GM18505 (cell line): Measurements from ENCODE around the gene ERG.

Source experiments
- ATAC-seq: cut with Tn5 transposase; IDR thresholded peaks from one replicate; pipeline ENCODE4 v1.9.1; 2021; ENCODE audit not compliant: unreplicated experiment
- POLR2A ChIP-seq: IDR thresholded peaks from 4 replicates; pipeline ENCODE4 v1.6.1; 2011; ENCODE audit warnings: borderline replicate concordance; ENCODE audit not compliant: insufficient read depth, insufficient read length; ENCODE audit errors: extremely low read depth

Gene ERG

DNA sequence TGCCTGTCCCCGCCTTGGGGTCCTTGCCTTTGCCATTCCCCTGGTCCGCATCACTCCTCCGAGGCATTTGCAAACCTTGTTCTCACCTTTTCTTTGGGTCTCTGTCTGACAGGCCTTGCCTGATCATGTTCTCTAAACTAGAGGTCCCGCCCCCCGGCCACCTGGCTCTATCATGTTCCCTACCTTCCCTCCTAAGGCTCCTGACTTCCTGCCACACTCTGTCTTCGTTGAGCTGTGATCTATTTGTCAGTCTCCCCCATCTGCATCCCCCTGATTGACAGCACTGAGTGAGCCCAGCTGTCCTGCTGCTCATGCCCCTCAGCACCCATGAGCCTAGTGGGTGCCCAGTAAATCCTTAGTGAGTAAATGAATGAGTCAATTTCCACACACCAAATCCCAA lies 22.8 kb downstream of the ERG start:
- no peak for ATAC-seq
- no peak for TF ChIP-seq POLR2A

DNA sequence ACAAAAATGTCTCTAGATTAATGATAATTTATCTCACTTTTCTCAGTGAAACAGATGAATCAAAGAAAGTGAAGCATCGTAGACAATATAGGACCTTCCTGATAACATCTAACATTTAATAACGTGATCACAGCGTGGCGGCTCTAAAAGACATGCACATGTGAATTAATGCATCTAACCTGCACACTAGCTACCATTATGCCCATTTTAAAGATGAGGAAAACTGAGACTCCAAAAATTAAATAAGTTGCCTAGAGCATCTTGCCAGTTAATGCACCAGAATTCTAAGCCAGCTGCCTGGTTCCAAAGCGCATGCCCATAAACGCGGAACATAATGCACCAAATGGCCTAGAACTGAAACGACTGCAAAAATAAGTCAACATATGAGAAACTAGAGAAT lies 23.5 kb downstream of the ERG start:
- ATAC-seq = no peak
- TF ChIP-seq POLR2A = no peak

DNA sequence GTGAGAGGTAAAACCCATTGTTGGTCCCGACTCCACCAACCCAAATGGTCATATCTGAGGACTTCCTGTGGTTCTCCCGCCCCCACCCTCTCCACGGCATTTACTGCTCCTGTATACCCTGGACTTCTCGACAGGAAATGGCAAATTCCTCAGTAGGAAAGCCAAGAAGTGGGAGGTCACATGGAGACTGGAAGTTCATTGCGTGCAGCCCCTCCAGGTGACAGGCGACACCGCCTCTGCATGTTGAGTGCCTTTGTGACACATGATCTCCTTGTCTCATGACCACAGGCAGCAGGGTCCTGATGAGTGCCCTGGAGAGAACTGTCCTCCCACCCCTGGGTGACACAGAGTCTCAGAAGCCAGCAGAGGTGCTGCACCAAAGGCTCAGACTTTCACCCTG lies 24.2 kb downstream of the ERG start:
- no peak for ATAC-seq
- no peak for TF ChIP-seq POLR2A

DNA sequence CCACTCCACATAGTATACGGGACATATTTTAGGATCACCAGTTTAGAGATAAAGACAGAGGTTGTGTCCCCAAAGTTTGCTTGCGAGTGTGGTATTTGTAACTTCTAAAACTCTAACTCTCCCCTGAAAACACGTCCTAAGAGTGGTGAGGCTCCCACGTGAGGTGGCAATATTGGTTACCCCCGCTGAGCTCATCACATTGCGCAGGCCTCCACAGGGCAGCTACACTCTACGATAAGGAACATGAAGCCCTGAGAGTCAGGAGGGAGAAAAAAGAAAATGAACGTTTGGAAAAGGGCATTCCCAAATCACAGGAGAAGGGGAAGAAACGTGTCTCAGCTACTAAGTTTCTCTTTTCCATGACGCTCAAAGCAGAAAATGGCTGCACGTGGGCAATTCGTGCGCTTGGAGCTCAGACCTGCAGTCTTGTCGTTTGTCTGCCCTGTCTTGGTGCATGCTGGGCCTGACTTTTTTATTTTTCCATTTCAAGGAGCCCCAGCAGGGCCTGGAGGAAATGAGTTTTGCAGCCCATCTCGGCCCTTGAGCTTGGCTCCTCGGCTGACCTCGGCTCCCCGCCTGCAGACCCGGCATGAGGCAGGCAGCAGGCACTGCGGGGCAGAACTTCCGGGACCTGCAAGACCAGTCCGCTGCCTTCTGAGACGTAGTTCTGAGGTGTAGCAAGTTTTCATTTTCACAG lies 25.7 kb downstream of the ERG start:
- no peak for ATAC-seq
- no peak for TF ChIP-seq POLR2A

DNA sequence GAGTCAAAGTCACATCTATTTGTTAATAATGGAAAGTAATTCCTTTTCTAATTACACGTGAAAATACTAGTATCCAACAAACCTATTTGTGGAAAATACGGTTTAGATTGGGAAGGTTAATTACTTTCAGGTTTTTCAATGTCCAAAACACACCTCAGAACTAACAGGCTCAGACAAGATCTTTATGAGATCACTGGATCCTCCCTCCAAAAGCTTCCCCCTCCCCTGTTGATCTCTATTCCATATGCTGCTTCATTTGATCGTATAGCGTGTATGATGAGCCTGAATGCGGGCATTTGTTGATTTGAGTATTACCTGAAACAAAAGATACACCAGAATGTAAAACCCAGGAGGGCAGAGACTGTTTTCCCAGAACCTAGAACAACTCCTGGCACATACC lies 26.5 kb downstream of the ERG start:
- ATAC-seq = no peak
- no peak for TF ChIP-seq POLR2A

DNA sequence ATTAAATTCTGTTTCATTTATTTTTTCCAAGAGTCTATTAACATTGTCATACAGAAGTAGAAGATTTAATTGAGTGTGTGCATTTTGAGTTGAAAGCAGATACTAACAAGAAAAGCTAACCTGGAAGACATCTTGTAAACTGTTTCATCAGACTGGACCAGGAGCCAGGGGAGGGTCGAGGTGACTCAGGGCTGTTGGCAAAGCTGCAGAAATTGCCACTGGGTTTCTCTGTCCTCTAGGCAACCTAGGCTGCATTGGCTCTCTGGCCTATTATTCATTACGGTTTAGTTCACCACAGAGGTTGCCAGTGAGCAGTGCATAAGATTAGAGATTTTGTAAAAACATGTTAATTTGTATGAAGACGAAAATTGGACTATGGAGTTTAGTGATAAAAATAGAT lies 27.5 kb downstream of the ERG start:
- ATAC-seq = no peak
- no peak for TF ChIP-seq POLR2A

DNA sequence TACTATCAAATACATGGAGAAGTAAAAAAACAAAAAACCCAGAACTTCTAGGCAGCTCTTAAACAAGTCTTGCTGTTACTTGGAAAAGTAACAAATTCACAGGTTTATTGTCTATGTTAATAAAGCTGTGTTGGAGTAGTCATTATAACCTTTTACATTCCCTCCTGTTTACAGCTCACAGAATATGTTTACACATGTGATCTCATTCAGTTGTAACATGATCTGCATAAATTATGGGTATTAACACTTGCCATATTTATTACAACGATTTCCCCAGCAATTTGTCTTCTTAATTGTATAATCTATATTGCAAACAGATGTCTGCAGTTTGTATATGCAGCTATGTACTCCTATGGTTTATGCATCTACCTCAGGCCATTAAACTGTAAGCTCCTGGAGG lies 28.6 kb downstream of the ERG start:
- no peak for TF ChIP-seq POLR2A
- ATAC-seq = no peak

DNA sequence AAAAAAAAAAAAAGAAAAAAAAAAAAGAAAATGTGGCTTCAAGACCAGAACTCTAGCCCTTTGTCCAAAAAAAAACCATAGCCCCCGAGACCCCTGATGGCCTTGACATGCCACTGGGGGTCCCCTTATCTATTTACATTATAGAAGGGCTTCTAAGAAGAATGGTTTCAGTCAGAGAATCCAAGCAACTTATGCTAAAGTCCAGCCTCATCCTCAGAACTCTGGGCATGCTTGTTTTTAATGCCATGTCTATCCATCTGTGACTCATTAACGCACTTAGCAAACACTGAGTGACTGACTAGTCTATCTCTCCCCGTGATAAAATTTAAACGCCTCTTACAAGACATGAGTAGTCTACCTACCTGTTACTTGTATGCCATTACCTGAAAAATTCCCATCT lies 29.3 kb downstream of the ERG start:
- no peak for TF ChIP-seq POLR2A
- ATAC-seq = no peak

DNA sequence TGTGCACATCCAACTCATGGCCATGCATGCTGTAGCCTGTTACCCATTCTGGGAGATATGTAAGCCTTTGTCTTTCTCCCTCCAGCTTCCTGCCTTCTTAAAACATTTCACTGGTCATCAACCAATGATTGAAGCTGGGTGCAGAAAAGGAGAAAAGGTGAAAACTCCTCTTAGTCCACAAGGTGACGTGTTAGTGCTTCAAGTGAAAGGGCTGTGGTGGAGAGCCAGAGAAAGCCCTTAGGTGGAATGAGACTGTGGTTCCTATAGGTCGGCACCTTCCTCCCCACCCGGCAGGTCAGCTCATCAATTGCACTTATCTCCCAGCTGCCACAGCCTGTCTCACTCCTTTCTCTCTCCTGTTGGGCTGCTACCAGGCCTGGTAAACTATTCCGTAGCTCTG lies 30.4 kb downstream of the ERG start:
- no peak for ATAC-seq
- no peak for TF ChIP-seq POLR2A

DNA sequence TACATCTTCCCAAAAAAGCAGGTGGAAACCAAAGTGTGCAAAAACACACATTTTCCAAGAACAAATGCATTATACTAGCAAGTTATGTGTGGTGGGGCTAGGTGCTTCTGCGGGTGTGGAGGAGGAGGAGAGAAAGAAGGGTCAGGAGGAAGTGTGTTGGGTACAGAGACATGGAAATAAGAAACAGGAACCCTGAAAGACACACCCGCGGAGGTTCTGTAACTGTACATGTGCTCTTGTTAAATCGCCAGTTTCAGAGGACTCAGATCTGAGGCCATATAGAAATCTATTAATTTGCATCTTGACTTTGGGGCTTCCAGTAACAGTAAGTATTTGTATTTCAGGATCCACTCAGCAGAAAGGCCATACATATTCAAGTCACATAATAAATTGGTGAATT lies 30.9 kb downstream of the ERG start:
- no peak for ATAC-seq
- TF ChIP-seq POLR2A = no peak

DNA sequence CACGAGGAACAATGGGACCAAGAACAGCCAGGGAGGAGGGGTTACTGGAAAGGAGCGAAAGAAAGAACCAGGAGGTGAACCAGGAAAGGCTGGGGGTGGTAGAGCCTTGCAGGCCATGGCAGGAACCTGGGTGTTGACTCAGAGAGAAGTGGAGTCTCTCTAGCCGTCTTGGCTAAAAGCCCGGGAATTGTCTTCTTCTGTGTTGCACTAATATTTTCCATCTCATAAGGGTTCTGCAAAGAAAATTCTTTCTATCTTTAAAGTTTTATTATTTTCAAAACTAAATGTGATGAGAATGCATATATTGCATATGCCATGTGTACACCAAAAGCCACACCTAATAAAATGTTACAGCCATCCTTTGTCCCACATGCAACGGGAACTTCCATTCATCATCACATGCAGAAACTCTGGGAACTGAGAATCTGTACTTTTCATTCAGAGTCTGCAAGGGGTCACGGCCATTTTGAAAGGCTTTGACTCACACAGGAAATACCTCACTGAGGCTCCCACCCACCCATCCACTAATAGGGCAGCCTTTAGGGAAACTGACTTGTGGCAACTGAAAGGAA lies 38.0 kb downstream of the ERG start:
- no peak for TF ChIP-seq POLR2A
- ATAC-seq = no peak

DNA sequence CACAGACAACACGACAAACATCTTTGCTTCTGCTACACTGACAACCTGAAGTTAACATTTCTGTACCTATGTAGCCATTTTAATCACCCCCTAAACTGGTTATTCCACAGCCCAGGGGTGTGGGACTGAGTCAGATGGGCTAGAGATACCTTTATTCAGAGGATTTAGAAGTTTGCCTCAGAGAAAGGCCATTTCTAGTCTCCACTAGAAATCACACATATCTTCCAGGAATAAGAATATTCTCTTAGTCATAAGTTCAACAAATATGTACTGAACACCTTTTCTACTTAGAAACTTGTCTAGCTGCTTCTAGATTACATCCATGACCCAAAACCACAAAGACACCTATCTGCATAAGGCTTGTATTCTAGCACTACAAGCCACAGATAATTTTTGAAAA lies 38.8 kb downstream of the ERG start:
- TF ChIP-seq POLR2A = no peak
- no peak for ATAC-seq

DNA sequence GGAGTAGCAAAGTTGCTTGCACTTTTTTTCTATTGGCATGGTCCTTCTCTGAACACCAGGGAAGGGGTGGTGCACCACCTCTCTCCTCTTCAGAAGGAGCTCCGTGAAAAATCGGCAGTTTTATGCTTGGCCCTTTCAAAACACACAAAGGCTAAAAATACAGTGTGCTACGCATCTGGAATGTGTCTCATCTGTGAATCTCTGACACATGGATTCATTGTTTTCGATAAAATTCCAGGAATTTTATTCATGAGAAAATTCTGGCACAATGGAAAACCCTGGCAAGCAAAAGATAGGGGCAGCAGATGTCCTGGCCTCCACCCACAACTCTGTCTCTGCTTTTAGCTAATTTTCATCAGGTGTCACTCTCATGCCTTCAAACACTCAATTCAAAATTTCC lies 42.9 kb downstream of the ERG start:
- no peak for ATAC-seq
- no peak for TF ChIP-seq POLR2A

DNA sequence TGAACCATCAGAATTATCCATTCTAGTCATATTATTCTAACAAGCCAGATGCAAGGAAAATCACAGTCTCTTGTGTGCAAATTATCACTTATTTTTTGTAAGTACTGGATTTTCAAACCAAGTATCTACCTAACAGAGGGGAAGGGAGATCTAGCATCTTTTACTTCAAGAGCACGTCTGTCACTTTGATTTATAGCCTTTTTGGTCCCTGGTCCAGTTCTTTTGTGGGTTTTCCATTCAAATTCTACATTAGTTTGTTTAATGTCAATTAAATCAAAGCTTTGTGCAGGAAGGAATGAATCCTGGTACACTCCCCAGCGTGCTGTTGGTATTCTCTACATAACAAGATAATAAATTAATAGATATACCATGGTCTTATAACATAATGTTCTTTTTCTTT lies 43.6 kb downstream of the ERG start:
- no peak for ATAC-seq
- no peak for TF ChIP-seq POLR2A

DNA sequence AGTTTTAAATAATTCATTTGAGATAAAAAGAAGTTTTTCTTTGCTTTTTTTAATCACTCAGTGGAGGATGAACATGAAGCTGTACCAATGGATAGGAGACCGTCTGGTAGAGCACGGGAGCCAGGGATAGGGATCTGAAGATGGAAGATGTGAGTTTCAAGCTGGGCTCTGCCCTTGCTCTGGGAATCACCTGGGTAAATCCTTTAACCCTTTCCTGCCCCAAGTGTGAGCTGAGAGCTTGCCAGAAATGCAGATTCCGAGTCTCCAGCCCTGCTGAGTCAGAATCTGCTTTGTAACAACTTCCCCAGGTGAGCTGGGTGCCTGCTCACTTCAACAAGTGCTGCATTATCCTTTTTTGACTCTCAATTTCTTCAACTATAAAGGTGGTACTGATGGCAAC lies 44.1 kb downstream of the ERG start:
- ATAC-seq = no peak
- TF ChIP-seq POLR2A = no peak
